GM23338 (cell line): ENCODE measurements around the gene SPATC1L. TPM values are rescaled to one million over a fixed set of nuclear protein-coding genes. Genes with fewer than 3 reads are reported as not detected.

Source experiments
- ATAC-seq: fragments of 200-7000 bp; cut with Tn5 transposase; 3 replicates; pipeline ENCODE4 v1.9.1; 2020
- DNase-seq: peaks from one replicate; pipeline ENCODE4 v3.0.0-alpha.2; 2015; ENCODE audit warnings: low spot score
- H2AFZ ChIP-seq: fragments of 200-600 bp; sonication (generic); 2 replicates; pipeline ENCODE4 v1.8.0; 2016; ENCODE audit warnings: antibody characterized with exemption, mild to moderate bottlenecking, moderate library complexity
- H3F3A ChIP-seq: fragments of 200-600 bp; sonication (generic); replicated peaks from 2 replicates; pipeline ENCODE4 v1.8.0; 2017; ENCODE audit warnings: antibody characterized with exemption, mixed run types, low read depth
- H3K27ac ChIP-seq: fragments of 200-600 bp; sonication (generic); 2 replicates; pipeline ENCODE4 v1.6.1; 2016; ENCODE audit warnings: low read depth
- H3K27me3 ChIP-seq: fragments of 200-600 bp; sonication (generic); 2 replicates; pipeline ENCODE4 v1.8.0; 2016; ENCODE audit warnings: mild to moderate bottlenecking, mixed run types, moderate library complexity; ENCODE audit not compliant: insufficient read depth
- H3K36me3 ChIP-seq: fragments of 200-600 bp; sonication (generic); 2 replicates; pipeline ENCODE4 v1.8.0; 2016; ENCODE audit warnings: mild to moderate bottlenecking; ENCODE audit not compliant: insufficient read depth
- H3K4me1 ChIP-seq: fragments of 200-600 bp; sonication (generic); 2 replicates; pipeline ENCODE4 v1.8.0; 2016; ENCODE audit warnings: mild to moderate bottlenecking, moderate library complexity; ENCODE audit not compliant: insufficient read depth
- H3K4me2 ChIP-seq: fragments of 200-600 bp; sonication (generic); 2 replicates; pipeline ENCODE4 v1.7.1; 2017; ENCODE audit warnings: mixed run types
- H3K4me3 ChIP-seq: fragments of 200-600 bp; sonication (generic); 2 replicates; pipeline ENCODE4 v1.6.1; 2016; ENCODE audit warnings: mixed run types
- H3K79me2 ChIP-seq: fragments of 200-600 bp; sonication (generic); replicated peaks from 2 replicates; pipeline ENCODE4 v1.8.0; 2017; ENCODE audit warnings: mild to moderate bottlenecking; ENCODE audit not compliant: insufficient read depth
- H3K9me2 ChIP-seq: fragments of 200-600 bp; sonication (generic); 2 replicates; pipeline ENCODE4 v1.8.0; 2017; ENCODE audit not compliant: insufficient read depth
- H4K20me1 ChIP-seq: fragments of 200-600 bp; sonication (generic); replicated peaks from 2 replicates; pipeline ENCODE4 v1.8.0; 2017; ENCODE audit warnings: mild to moderate bottlenecking; ENCODE audit not compliant: insufficient read depth
- H3K27ac Mint-ChIP-seq: 2 replicates; pipeline ENCODE4 v1.8.0; 2020; ENCODE audit warnings: inconsistent platforms, mild to moderate bottlenecking, moderate library complexity, mixed read lengths
- H3K27me3 Mint-ChIP-seq: 3 replicates; pipeline ENCODE4 v1.8.0; 2022; ENCODE audit warnings: low read depth, mild to moderate bottlenecking, moderate library complexity, mixed read lengths, inconsistent platforms; ENCODE audit not compliant: insufficient read depth, poor library complexity
- H3K36me3 Mint-ChIP-seq: 3 replicates; pipeline ENCODE4 v1.8.0; 2021; ENCODE audit warnings: low read depth, mild to moderate bottlenecking, inconsistent platforms, moderate library complexity, mixed read lengths
- H3K4me1 Mint-ChIP-seq: 3 replicates; pipeline ENCODE4 v1.8.0; 2020; ENCODE audit warnings: mild to moderate bottlenecking, inconsistent platforms, mixed read lengths
- H3K4me3 Mint-ChIP-seq: 3 replicates; pipeline ENCODE4 v1.8.0; 2021; ENCODE audit warnings: moderate library complexity, mild to moderate bottlenecking, inconsistent platforms, mixed read lengths
- H3K9me3 Mint-ChIP-seq: 3 replicates; pipeline ENCODE4 v1.8.0; 2020; ENCODE audit warnings: moderate library complexity, mild to moderate bottlenecking, inconsistent platforms, mixed read lengths
- CREB1 ChIP-seq: fragments of 250-450 bp; sonication (Bioruptor Pico); IDR thresholded peaks from 2 replicates; pipeline ENCODE4 v1.5.0; 2020; ENCODE audit warnings: low read depth, mild to moderate bottlenecking, moderate library complexity
- EZH2 ChIP-seq: fragments of 200-600 bp; sonication (generic); IDR thresholded peaks from one replicate; pipeline ENCODE4 v1.8.0; 2017; ENCODE audit warnings: antibody characterized with exemption, mild to moderate bottlenecking, low read depth; ENCODE audit not compliant: unreplicated experiment
- JUNB ChIP-seq: IDR thresholded peaks from one replicate; pipeline ENCODE4 v1.6.1; 2016; ENCODE audit warnings: antibody characterized with exemption; ENCODE audit not compliant: unreplicated experiment
- POLR2AphosphoS5 ChIP-seq: IDR thresholded peaks from 2 replicates; pipeline ENCODE4 v1.6.1; 2016; ENCODE audit warnings: antibody characterized with exemption, low read depth
- STAT1 ChIP-seq: IDR thresholded peaks from one replicate; pipeline ENCODE4 v1.6.1; 2016; ENCODE audit warnings: antibody characterized with exemption; ENCODE audit not compliant: unreplicated experiment
- polyA plus RNA-seq: library from polyadenylated mRNA; unstranded; fragments of >200 nt; fragmentation: Nextera tagmentation; extraction: Ambion mirVana; gene quantifications from 2 replicates; pipeline ENCODE4 v1.2.1, GENCODE V29; 2016
- total RNA-seq: library from RNA; depleted of rRNA; stranded (reverse); fragments of >200 nt; shearing (Covaris generic); gene quantifications from 2 replicates; pipeline ENCODE4 v1.2.3, GENCODE V29; 2014
- TF ChIP-seq, protein P1 (sequence below): IDR thresholded peaks from one replicate; pipeline ENCODE4 v1.6.1; 2018; ENCODE audit warnings: antibody characterized with exemption; ENCODE audit not compliant: unreplicated experiment
- TF ChIP-seq, protein P2 (sequence below), 2 experiments: fragments of 200-600 bp in 1 of 2; sonication (generic) in 1 of 2; conservative IDR thresholded peaks; 2 replicates each; pipeline versions ENCODE4 v1.5.1 to v1.6.1; 2016 to 2017; ENCODE audit warnings: antibody characterized with exemption in 2 of 2, low read depth in 2 of 2, mild to moderate bottlenecking in 2 of 2, moderate library complexity in 1 of 2
- TF ChIP-seq, protein P3 (sequence below): IDR thresholded peaks from 2 replicates; pipeline ENCODE4 v1.6.1; 2016; ENCODE audit warnings: antibody characterized with exemption

Gene SPATC1L
- total and polyA plus RNA-seq, 2 experiments from 2014 or later = 37.6 to 70.2 TPM

DNA sequence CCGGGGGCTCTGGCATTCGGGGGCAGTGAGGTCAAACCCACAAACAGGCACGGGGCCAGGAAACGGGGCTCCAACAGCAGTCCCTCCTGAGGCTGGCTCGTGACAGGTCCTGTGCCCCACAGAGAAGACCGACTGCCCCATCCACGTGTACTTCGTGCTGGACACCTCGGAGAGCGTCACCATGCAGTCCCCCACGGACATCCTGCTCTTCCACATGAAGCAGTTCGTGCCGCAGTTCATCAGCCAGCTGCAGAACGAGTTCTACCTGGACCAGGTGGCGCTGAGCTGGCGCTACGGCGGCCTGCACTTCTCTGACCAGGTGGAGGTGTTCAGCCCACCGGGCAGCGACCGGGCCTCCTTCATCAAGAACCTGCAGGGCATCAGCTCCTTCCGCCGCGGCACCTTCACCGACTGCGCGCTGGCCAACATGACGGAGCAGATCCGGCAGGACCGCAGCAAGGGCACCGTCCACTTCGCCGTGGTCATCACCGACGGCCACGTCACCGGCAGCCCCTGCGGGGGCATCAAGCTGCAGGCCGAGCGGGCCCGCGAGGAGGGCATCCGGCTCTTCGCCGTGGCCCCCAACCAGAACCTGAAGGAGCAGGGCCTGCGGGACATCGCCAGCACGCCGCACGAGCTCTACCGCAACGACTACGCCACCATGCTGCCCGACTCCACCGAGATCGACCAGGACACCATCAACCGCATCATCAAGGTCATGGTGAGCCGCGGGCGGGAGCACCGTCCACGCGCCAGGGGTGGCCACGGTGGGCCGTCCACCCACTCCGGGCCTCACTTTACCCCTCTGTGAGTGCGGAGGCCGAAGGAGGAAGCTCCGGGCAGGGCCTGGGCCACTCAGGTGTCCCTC lies 72.2 kb downstream of the SPATC1L start:
- TF ChIP-seq, protein P1, sequence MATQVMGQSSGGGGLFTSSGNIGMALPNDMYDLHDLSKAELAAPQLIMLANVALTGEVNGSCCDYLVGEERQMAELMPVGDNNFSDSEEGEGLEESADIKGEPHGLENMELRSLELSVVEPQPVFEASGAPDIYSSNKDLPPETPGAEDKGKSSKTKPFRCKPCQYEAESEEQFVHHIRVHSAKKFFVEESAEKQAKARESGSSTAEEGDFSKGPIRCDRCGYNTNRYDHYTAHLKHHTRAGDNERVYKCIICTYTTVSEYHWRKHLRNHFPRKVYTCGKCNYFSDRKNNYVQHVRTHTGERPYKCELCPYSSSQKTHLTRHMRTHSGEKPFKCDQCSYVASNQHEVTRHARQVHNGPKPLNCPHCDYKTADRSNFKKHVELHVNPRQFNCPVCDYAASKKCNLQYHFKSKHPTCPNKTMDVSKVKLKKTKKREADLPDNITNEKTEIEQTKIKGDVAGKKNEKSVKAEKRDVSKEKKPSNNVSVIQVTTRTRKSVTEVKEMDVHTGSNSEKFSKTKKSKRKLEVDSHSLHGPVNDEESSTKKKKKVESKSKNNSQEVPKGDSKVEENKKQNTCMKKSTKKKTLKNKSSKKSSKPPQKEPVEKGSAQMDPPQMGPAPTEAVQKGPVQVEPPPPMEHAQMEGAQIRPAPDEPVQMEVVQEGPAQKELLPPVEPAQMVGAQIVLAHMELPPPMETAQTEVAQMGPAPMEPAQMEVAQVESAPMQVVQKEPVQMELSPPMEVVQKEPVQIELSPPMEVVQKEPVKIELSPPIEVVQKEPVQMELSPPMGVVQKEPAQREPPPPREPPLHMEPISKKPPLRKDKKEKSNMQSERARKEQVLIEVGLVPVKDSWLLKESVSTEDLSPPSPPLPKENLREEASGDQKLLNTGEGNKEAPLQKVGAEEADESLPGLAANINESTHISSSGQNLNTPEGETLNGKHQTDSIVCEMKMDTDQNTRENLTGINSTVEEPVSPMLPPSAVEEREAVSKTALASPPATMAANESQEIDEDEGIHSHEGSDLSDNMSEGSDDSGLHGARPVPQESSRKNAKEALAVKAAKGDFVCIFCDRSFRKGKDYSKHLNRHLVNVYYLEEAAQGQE = no peak
- TF ChIP-seq POLR2AphosphoS5 (no peak), EZH2 (no peak), STAT1 (no peak), JUNB (no peak), CREB1 (CRISPR knock-in tag) (no peak)
- TF ChIP-seq, protein P2, sequence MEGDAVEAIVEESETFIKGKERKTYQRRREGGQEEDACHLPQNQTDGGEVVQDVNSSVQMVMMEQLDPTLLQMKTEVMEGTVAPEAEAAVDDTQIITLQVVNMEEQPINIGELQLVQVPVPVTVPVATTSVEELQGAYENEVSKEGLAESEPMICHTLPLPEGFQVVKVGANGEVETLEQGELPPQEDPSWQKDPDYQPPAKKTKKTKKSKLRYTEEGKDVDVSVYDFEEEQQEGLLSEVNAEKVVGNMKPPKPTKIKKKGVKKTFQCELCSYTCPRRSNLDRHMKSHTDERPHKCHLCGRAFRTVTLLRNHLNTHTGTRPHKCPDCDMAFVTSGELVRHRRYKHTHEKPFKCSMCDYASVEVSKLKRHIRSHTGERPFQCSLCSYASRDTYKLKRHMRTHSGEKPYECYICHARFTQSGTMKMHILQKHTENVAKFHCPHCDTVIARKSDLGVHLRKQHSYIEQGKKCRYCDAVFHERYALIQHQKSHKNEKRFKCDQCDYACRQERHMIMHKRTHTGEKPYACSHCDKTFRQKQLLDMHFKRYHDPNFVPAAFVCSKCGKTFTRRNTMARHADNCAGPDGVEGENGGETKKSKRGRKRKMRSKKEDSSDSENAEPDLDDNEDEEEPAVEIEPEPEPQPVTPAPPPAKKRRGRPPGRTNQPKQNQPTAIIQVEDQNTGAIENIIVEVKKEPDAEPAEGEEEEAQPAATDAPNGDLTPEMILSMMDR (conservative IDR thresholded peaks at IDR 0.05; ENCODE audit: low read depth in 2 of 2) = no peak
- TF ChIP-seq, protein P3, sequence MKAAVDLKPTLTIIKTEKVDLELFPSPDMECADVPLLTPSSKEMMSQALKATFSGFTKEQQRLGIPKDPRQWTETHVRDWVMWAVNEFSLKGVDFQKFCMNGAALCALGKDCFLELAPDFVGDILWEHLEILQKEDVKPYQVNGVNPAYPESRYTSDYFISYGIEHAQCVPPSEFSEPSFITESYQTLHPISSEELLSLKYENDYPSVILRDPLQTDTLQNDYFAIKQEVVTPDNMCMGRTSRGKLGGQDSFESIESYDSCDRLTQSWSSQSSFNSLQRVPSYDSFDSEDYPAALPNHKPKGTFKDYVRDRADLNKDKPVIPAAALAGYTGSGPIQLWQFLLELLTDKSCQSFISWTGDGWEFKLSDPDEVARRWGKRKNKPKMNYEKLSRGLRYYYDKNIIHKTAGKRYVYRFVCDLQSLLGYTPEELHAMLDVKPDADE = no peak
- peaks cover 1% of the 10 kb centered on the region; the same call in 1 of the 2 replicates for H3K4me1 ChIP-seq
- H4K20me1 ChIP-seq = no peaks in the 10 kb centered on the region
- peaks cover 50% of the 10 kb centered on the region for H3K36me3 Mint-ChIP-seq
- H3K27me3 Mint-ChIP-seq = no peaks in the 10 kb centered on the region
- DNase-seq (no peak), ATAC-seq (no peak)
- no peak overlapping the region for H3K4me2 ChIP-seq
- H3F3A ChIP-seq = no peaks in the 10 kb centered on the region
- no peak overlapping the region for H3K27ac ChIP-seq
- peaks cover 8% of the 10 kb centered on the region; the same call in 1 of the 2 replicates for H3K79me2 ChIP-seq
- H3K4me3 ChIP-seq = no peak overlapping the region
- H2AFZ ChIP-seq = no peak overlapping the region
- peaks cover 15% of the 10 kb centered on the region for H3K36me3 ChIP-seq
- H3K27me3 ChIP-seq = no peaks in the 10 kb centered on the region
- H3K9me2 ChIP-seq = no peaks in the 10 kb centered on the region
- no peak overlapping the region for H3K4me3 Mint-ChIP-seq
- H3K27ac Mint-ChIP-seq = no peak overlapping the region
- peaks cover 23% of the 10 kb centered on the region for H3K9me3 Mint-ChIP-seq
- H3K4me1 Mint-ChIP-seq = peaks cover 4% of the 10 kb centered on the region; the same call in 2 of the 3 replicates
